Endothelial cell of umbilical vein (primary cell): ENCODE measurements around the gene SGCG. TPM values are rescaled to one million over a fixed set of nuclear protein-coding genes. Genes with fewer than 3 reads are reported as not detected.

ENCODE experiments used
- BruUV-seq: library from RNA; stranded (reverse); fragments of 400-500 nt; replicated peaks from 2 replicates; lab custom pipeline; 2021; lab: Mats Ljungman, UMichigan
- CTCF ChIA-PET: fragments of 300-600, 350-600 bp; sonication (Branson Sonifier 250); formaldehyde crosslinking; loops from one replicate; lab custom pipeline; 2021; ENCODE audit warnings: antibody characterized with exemption, inconsistent platforms; lab: Charles Lee
- POLR2A ChIA-PET: fragments of 300-600, 350-600 bp; sonication (Branson Sonifier 250); formaldehyde crosslinking; loops from one replicate; lab custom pipeline; 2021; ENCODE audit warnings: antibody characterized with exemption, inconsistent platforms; lab: Charles Lee
- DNase-seq: peaks from one replicate; pipeline ENCODE4 v3.0.0-alpha.2; 2011; ENCODE audit warnings: low read depth, low spot score
- FAIRE-seq: peaks from 2 replicates; lab custom pipeline; 2011; peaks lifted over from hg19 to GRCh38; lab: Jason Lieb, UNC
- H2AFZ ChIP-seq: 2 replicates; pipeline ENCODE4 v1.6.0; 2012; ENCODE audit warnings: low read depth, low read length, control low read depth, inconsistent platforms
- H3K27ac ChIP-seq: 2 replicates; pipeline ENCODE4 v1.5.1; 2011; ENCODE audit warnings: low read depth, mild to moderate bottlenecking, control low read depth, low read length, moderate library complexity; ENCODE audit not compliant: insufficient read depth
- H3K27me3 ChIP-seq, 2 experiments: 2 replicates each; pipeline versions ENCODE4 v1.6.0 to v1.6.1; 2011; ENCODE audit warnings: low read length in 2 of 2, mixed read lengths in 1 of 2; ENCODE audit not compliant: control insufficient read depth in 2 of 2, insufficient read depth in 2 of 2
- H3K36me3 ChIP-seq, 2 experiments: 2 replicates in 1 of 2; 3 replicates in 1 of 2; pipeline ENCODE4 v1.5.1; 2011; ENCODE audit warnings: low read length in 2 of 2, mild to moderate bottlenecking in 1 of 2, moderate library complexity in 1 of 2; ENCODE audit not compliant: control insufficient read depth in 2 of 2, insufficient read depth in 2 of 2; ENCODE audit errors: extremely low read depth in 1 of 2
- H3K4me1 ChIP-seq: 3 replicates; pipeline ENCODE4 v1.5.1; 2011; ENCODE audit warnings: mild to moderate bottlenecking, low read length; ENCODE audit not compliant: control insufficient read depth, insufficient read depth; ENCODE audit errors: extremely low read depth
- H3K4me2 ChIP-seq: 2 replicates; pipeline ENCODE4 v1.6.1; 2011; ENCODE audit warnings: low read length, control low read depth, mixed read lengths; ENCODE audit not compliant: insufficient read depth
- H3K4me3 ChIP-seq, 3 experiments: fragments of 200-600 bp in 1 of 3; sonication (generic), shearing (Covaris generic) in 1 of 3; replicated peaks in 1 of 3; 2 replicates each; pipeline ENCODE4 v1.5.1; 2011 to 2016; ENCODE audit warnings: control low read depth in 3 of 3, low read length in 3 of 3, mild to moderate bottlenecking in 2 of 3, inconsistent platforms in 1 of 3, low read depth in 1 of 3, moderate library complexity in 1 of 3; ENCODE audit not compliant: insufficient read depth in 1 of 3
- H3K79me2 ChIP-seq: 2 replicates; pipeline ENCODE4 v1.6.0; 2012; ENCODE audit warnings: low read length, inconsistent platforms; ENCODE audit not compliant: control insufficient read depth, insufficient read depth
- H3K9ac ChIP-seq: replicated peaks from 2 replicates; pipeline ENCODE3; 2011; ENCODE audit warnings: low read length, control low read depth; ENCODE audit not compliant: insufficient read depth; ENCODE audit errors: extremely low read depth
- H3K9me1 ChIP-seq: replicated peaks from 3 replicates; pipeline ENCODE4 v1.6.0; 2011; ENCODE audit warnings: mild to moderate bottlenecking, low read length; ENCODE audit not compliant: control insufficient read depth, insufficient read depth; ENCODE audit errors: extremely low read depth
- H3K9me3 ChIP-seq: replicated peaks from 2 replicates; pipeline ENCODE4 v1.5.1; 2012; ENCODE audit warnings: low read length, inconsistent platforms; ENCODE audit not compliant: control insufficient read depth, insufficient read depth
- H4K20me1 ChIP-seq: replicated peaks from 2 replicates; pipeline ENCODE3; 2011; ENCODE audit warnings: mild to moderate bottlenecking, low read length; ENCODE audit not compliant: control insufficient read depth, insufficient read depth; ENCODE audit errors: extremely low read depth
- FOS ChIP-seq: IDR thresholded peaks from 2 replicates; pipeline ENCODE4 v1.6.1; 2011; ENCODE audit warnings: mild to moderate bottlenecking, low read length, moderate library complexity, borderline replicate concordance; ENCODE audit not compliant: insufficient read depth
- GATA2 ChIP-seq: IDR thresholded peaks from 2 replicates; pipeline ENCODE4 v1.7.0; 2011; ENCODE audit warnings: low read depth, mild to moderate bottlenecking, moderate library complexity, mixed read lengths, low read length; ENCODE audit not compliant: insufficient read length, insufficient read depth
- POLR2A ChIP-seq: IDR thresholded peaks from 2 replicates; pipeline ENCODE4 v1.6.1; 2012; ENCODE audit warnings: low read depth, mild to moderate bottlenecking, control low read depth, low read length
- dilution Hi-C: fragments of 300-500 bp; cut with MboI; formaldehyde crosslinking; loops from one replicate; pipeline ENCODE4 v1.15.0; 2019; ENCODE audit warnings: low sequenced_read_pairs; ENCODE audit not compliant: extremely low pct_ligation_motif_present
- intact Hi-C: fragments of 100-400 bp; cut with micrococcal nuclease; formaldehyde crosslinking; loops from one replicate; pipeline ENCODE4 v1.10.0; 2022
- polyA plus RNA-seq, 4 experiments: library from polyadenylated mRNA; depleted of rRNA in 3 of 4; stranded (reverse) in 3 of 4; unstranded in 1 of 4; fragments of >200 nt; gene quantifications; 2 replicates each; pipeline versions ENCODE4 v1.2.1 to v1.2.3, GENCODE V29; 2011 to 2012; ENCODE audit warnings: missing spikeins in 1 of 4
- total RNA-seq: library from RNA; stranded (reverse); gene quantifications from 2 replicates; pipeline ENCODE4 v1.2.3, GENCODE V29; 2021
- TF ChIP-seq, protein P1 (sequence below), 2 donors: IDR thresholded peaks; 1 replicate in 1 of 2; 2 replicates in 1 of 2; pipeline ENCODE4 v1.5.1; 2011; ENCODE audit warnings: low read length in 2 of 2, mild to moderate bottlenecking in 2 of 2, moderate library complexity in 2 of 2, control low read depth in 1 of 2, inconsistent platforms in 1 of 2, low read depth in 1 of 2; ENCODE audit not compliant: insufficient read depth in 1 of 2; ENCODE audit errors: extremely low read depth in 1 of 2
- TF ChIP-seq, protein P2 (sequence below): IDR thresholded peaks from 2 replicates; pipeline ENCODE4 v1.6.1; 2011; ENCODE audit not compliant: insufficient read depth, insufficient read length

Gene SGCG
- total and polyA plus RNA-seq, 2 donors (not counting 3 experiments of a cell fraction or from before 2014, with no cell fraction given), result 0.22 TPM; not detected in 1

DNA sequence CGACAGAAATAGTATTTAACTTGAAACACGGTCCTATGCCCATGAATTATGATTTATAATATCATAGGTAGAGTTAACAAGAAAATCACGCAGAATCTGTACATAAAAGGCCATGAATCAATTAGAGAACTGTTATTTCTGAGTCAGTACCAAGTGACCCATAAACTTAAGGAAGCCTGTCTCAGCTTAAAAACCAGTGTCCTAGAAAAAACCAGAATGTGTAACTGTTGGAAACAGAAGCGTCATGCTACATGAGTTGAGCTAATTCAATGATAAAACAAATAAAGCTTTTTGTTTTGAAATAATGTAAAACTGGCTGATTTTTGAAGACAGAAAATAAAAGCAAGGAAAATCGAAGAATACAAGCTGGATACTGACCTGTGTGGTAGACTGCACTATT lies 34.8 kb upstream of the SGCG start:
- TF ChIP-seq, protein P1, sequence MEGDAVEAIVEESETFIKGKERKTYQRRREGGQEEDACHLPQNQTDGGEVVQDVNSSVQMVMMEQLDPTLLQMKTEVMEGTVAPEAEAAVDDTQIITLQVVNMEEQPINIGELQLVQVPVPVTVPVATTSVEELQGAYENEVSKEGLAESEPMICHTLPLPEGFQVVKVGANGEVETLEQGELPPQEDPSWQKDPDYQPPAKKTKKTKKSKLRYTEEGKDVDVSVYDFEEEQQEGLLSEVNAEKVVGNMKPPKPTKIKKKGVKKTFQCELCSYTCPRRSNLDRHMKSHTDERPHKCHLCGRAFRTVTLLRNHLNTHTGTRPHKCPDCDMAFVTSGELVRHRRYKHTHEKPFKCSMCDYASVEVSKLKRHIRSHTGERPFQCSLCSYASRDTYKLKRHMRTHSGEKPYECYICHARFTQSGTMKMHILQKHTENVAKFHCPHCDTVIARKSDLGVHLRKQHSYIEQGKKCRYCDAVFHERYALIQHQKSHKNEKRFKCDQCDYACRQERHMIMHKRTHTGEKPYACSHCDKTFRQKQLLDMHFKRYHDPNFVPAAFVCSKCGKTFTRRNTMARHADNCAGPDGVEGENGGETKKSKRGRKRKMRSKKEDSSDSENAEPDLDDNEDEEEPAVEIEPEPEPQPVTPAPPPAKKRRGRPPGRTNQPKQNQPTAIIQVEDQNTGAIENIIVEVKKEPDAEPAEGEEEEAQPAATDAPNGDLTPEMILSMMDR (IDR thresholded peaks at IDR 0.05; ENCODE audit: extremely low read depth in 1 of 2, insufficient read depth in 1 of 2, low read depth in 1 of 2, low read length in 2 of 2), result no peak
- no peak for TF ChIP-seq GATA2
- Histone ChIP-seq H3K27me3 (no peaks in the 10 kb centered on the region), H4K20me1 (no peaks in the 10 kb centered on the region), H3K27ac (no peak overlapping the region), H3K4me1 (no peaks in the 10 kb centered on the region), H2AFZ (no peak overlapping the region), H3K9me3 (no peaks in the 10 kb centered on the region), H3K9me1 (no peaks in the 10 kb centered on the region), H3K4me3 (no peak overlapping the region), H3K9ac (no peak overlapping the region), H3K4me2 (no peak overlapping the region), H3K36me3 (no peaks in the 10 kb centered on the region), H3K79me2 (no peaks in the 10 kb centered on the region)
- CTCF ChIA-PET, result no interaction called here
- FAIRE-seq (no peak), DNase-seq (no peak)
- intact Hi-C loops (no loop called here), dilution Hi-C loops (no loop called here)
- no TSS peak for BruUV-seq
- POLR2A ChIA-PET, result no interaction called here

DNA sequence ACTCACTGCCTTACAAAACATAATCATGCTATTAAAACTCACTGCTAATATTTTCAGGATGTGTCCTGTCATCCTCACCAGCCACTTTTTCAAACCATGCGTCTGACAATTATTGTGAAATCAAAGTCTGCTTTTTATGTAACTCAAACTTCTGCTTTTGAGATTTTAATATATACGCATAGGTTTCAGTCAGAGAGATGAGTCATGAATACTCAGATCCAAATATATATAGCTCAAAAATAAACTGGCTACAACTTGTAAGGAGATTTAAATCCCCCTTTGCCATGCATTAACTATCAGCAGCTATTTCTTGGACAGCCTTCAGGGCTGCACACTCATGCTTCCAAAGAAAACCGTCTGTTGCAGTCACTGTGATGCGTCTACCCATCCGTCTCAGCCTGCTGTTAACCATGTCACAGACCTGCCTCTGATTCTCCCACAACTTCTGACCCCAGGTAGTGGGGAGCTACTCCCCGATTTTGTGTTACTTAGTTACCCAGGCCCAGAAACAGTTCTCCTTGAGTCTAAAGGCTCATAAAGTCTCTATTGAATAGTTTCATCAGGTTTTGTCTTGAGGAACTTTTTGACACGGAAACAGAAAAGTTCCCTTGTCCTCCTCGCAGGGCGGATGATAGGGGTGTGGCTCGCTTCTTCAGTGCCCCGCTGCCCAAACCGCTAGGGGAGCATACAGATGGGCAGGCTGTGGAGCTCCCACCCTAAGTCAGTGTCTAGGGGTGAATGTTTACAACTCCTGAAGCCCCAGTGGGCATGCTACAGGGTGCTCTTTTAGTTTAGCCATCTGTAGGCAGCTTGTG lies 33.8 kb upstream of the SGCG start:
- intact Hi-C loops (no loop called here), dilution Hi-C loops (no loop called here)
- POLR2A ChIA-PET, result no interaction called here
- no peaks in the 10 kb centered on the region for H3K9me3 ChIP-seq
- FAIRE-seq (no peak), DNase-seq (no peak)
- no peak overlapping the region for H2AFZ ChIP-seq
- H3K79me2 ChIP-seq, result no peaks in the 10 kb centered on the region
- CTCF ChIA-PET, result no interaction called here
- no peak for TF ChIP-seq POLR2A
- TF ChIP-seq, protein P2, sequence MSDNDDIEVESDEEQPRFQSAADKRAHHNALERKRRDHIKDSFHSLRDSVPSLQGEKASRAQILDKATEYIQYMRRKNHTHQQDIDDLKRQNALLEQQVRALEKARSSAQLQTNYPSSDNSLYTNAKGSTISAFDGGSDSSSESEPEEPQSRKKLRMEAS, result no peak
- TF ChIP-seq FOS, result no peak
- H3K9me1 ChIP-seq, result no peaks in the 10 kb centered on the region
- no peak overlapping the region for H3K4me2 ChIP-seq
- no peak overlapping the region for H3K4me3 ChIP-seq
- no peaks in the 10 kb centered on the region for H3K36me3 ChIP-seq
- no peak overlapping the region for H3K27ac ChIP-seq
- BruUV-seq, result no TSS peak
- H3K4me1 ChIP-seq, result no peaks in the 10 kb centered on the region
- no peaks in the 10 kb centered on the region for H3K27me3 ChIP-seq
- no peaks in the 10 kb centered on the region for H4K20me1 ChIP-seq
- no peak overlapping the region for H3K9ac ChIP-seq
